ENCODE data around the gene ITPRIPL1. TPM values are rescaled to one million over a fixed set of nuclear protein-coding genes. Genes with fewer than 3 reads are reported as not detected.

The ITPRIPL1 gene
- total RNA-seq, 4 donors from 2014 or later: 1.8 to 4.1 (median 2.5) TPM

DNA sequence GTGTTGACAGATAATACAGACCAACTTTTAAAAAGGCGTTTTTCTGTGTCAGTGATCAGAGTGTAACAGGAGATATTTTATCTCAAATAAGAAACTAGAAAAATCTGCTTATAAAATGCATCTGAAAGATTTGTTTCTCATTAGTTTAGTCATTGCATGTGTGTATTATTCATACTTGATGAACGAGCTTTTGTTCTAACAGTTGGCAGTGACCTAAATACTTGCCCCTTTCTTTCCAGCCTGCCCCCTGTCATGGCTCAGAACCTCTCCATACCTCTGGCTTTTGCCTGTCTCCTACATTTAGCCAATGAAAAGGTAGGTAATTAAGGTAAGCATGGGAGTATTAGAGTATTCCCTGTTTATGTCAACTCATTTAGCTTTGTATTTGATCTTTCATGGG lies 44.1 kb downstream of the ITPRIPL1 start:
- H3K36me3 ChIP-seq: peaks cover 0 to 23% (median 0%) of the 10 kb centered on the region in 3 donors
- no peaks in the 10 kb centered on the region for H3K9me3 ChIP-seq
- H3K4me3 ChIP-seq: no peak overlapping the region
- no peak for TF ChIP-seq POLR2A (IDR thresholded peaks at IDR 0.05)
- TF ChIP-seq, protein P1, sequence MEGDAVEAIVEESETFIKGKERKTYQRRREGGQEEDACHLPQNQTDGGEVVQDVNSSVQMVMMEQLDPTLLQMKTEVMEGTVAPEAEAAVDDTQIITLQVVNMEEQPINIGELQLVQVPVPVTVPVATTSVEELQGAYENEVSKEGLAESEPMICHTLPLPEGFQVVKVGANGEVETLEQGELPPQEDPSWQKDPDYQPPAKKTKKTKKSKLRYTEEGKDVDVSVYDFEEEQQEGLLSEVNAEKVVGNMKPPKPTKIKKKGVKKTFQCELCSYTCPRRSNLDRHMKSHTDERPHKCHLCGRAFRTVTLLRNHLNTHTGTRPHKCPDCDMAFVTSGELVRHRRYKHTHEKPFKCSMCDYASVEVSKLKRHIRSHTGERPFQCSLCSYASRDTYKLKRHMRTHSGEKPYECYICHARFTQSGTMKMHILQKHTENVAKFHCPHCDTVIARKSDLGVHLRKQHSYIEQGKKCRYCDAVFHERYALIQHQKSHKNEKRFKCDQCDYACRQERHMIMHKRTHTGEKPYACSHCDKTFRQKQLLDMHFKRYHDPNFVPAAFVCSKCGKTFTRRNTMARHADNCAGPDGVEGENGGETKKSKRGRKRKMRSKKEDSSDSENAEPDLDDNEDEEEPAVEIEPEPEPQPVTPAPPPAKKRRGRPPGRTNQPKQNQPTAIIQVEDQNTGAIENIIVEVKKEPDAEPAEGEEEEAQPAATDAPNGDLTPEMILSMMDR (IDR thresholded peaks at IDR 0.05): no peak
- no peak for DNase-seq
- H3K27me3 ChIP-seq: no peaks in the 10 kb centered on the region
- H3K4me1 ChIP-seq: peaks cover 0 to 5% (median 0%) of the 10 kb centered on the region in 3 donors
- 67 to 84% methylated on average over 2 of the region's 2 CpGs for WGBS, 2 donors
- intact Hi-C loops (cut with DNase I): no loop called here
- no peak overlapping the region for H3K27ac ChIP-seq

DNA sequence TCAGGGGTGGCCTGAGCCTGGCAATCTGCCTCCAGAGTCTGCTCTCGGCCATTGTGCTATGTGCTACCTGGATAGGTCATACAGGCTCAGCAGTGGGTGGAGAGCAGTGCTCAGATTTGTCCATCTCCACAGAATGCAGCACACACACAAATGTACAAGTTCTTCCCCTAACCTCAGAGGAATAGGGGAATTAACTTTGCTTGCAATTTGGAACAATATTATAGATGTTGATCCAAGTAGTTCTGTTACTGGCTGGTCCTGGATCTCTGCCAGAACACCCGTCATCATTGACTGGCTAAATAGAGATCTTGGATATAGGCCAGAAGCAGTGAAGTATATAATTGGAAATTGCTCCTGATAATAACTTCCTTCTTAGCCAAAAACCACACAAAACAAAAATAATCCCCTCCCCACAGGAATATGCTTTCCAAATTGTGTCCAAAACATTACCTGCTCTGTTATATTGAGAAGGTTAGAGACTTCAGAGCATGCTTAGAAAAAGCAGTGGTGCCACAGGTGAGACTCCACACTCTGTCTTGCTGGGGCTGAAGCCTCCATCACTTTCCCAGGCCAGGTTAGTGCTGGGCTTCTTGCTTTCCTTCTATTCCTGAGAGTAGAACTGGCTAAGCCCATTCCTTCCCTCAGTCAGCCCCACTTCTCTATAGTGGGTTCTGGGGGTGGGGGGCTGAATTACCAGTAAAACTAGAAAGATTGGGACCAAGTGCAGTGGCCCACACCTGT lies 49.3 kb downstream of the ITPRIPL1 start:
- H3K36me3 ChIP-seq: peaks cover 0 to 8% (median 0%) of the 10 kb centered on the region in 3 donors
- peaks cover 0 to 9% (median 0%) of the 10 kb centered on the region in 3 donors for H3K4me1 ChIP-seq
- no peaks in the 10 kb centered on the region for H3K27me3 ChIP-seq
- intact Hi-C loops (cut with DNase I): no loop called here
- H3K4me3 ChIP-seq: no peak overlapping the region
- peak overlapping the region in 1 of 4 donors; percentile 36 for H3K27ac ChIP-seq
- DNase-seq: no peak
- peaks cover 0 to 29% (median 5%) of the 10 kb centered on the region in 3 donors for H3K9me3 ChIP-seq
- 20 to 37% methylated on average over 2 of the region's 2 CpGs for WGBS, 2 donors
- TF ChIP-seq, protein P1 (IDR thresholded peaks at IDR 0.05): no peak
- no peak for TF ChIP-seq POLR2A (IDR thresholded peaks at IDR 0.05)

Other genes with a start within 250 kb of the ITPRIPL1 start
- gene ADRA2B, start 208.7 kb upstream of the ITPRIPL1 start, total RNA-seq: 1 to 10 TPM in 1 of 4 donors, under 1 TPM in 2, not detected in 1; 0.04 to 1.2 (median 0.38) TPM
- gene ASTL, start 186.8 kb upstream of the ITPRIPL1 start, total RNA-seq: under 1 TPM in 2 of 4 donors, not detected in 2; 0.30 to 0.53 TPM
- gene DUSP2, start 179.9 kb upstream of the ITPRIPL1 start, total RNA-seq: 10 to 100 TPM in 1 of 4 donors, 1 to 10 TPM in 3; 1.5 to 10.3 (median 5.6) TPM
- gene STARD7, start 116.5 kb upstream of the ITPRIPL1 start, total RNA-seq: 100 to 1,000 TPM in 3 of 4 donors, 10 to 100 TPM in 1; 84.2 to 137 (median 111) TPM
- gene TMEM127, start 59.3 kb upstream of the ITPRIPL1 start, total RNA-seq: 10 to 100 TPM; 26.0 to 45.9 (median 30.5) TPM
- gene CIAO1, start 59.1 kb upstream of the ITPRIPL1 start, total RNA-seq: 100 to 1,000 TPM in 1 of 4 donors, 10 to 100 TPM in 3; 60.6 to 128 (median 80.1) TPM
- gene SNRNP200, start 19.8 kb upstream of the ITPRIPL1 start, total RNA-seq: 10 to 100 TPM; 55.3 to 90.0 (median 68.6) TPM
- 10 to 100 TPM in 2 of 4 donors, 1 to 10 TPM in 2; 4.2 to 21.5 (median 11.4) TPM for gene NCAPH, start 10.4 kb downstream of the ITPRIPL1 start, total RNA-seq
- gene NEURL3, start 180.0 kb downstream of the ITPRIPL1 start, total RNA-seq: not detected
- 10 to 100 TPM in 1 of 4 donors, 1 to 10 TPM in 3; 2.8 to 25.9 (median 5.7) TPM for gene ARID5A, start 211.4 kb downstream of the ITPRIPL1 start, total RNA-seq